HL-60 (cell line): ENCODE measurements around the gene KCNJ14.

Source experiments
- CTCF ChIP-seq: IDR thresholded peaks from one replicate; pipeline ENCODE4 v1.5.1; 2011; ENCODE audit warnings: low read length, control low read depth, inconsistent platforms; ENCODE audit not compliant: insufficient read depth
- GABPA ChIP-seq: IDR thresholded peaks from 2 replicates; pipeline ENCODE4 v1.6.1; 2012; ENCODE audit warnings: low read depth
- POLR2AphosphoS5 ChIP-seq: IDR thresholded peaks from 2 replicates; pipeline ENCODE4 v1.6.1; 2012; ENCODE audit warnings: low read depth
- REST ChIP-seq: IDR thresholded peaks from 2 replicates; pipeline ENCODE4 v1.6.1; 2012; ENCODE audit warnings: low read depth; ENCODE audit not compliant: insufficient replicate concordance
- SPI1 ChIP-seq: IDR thresholded peaks from 2 replicates; pipeline ENCODE4 v1.6.1; 2012; ENCODE audit warnings: low read depth, mild to moderate bottlenecking, borderline replicate concordance

GRCh38 chr19:48466561-48467325, 11.4 kb downstream of the KCNJ14 start:
- TF ChIP-seq CTCF (no peak), POLR2AphosphoS5 (no peak), SPI1 (no peak), REST (no peak), GABPA (no peak)
